ENCODE results near the gene MCRIP2.

MCRIP2 gene

GRCh38 chr16:652454-653305, 11.1 kb downstream of the MCRIP2 start:
- TF ChIP-seq ZFX (IDR thresholded peaks at IDR 0.05; ENCODE audit: borderline replicate concordance) (no peak), CTCF (IDR thresholded peaks at IDR 0.05) (no peak)

GRCh38 chr16:654034-654433, 12.4 kb downstream of the MCRIP2 start:
- H3K27ac ChIP-seq: no peak overlapping the region
- TF ChIP-seq ZFX (IDR thresholded peaks at IDR 0.05; ENCODE audit: borderline replicate concordance): no peak
- no peak for TF ChIP-seq CTCF (IDR thresholded peaks at IDR 0.05)

More at GRCh38 chr16:652454-653305, 11.1 kb downstream of the MCRIP2 start:
- H3K27ac ChIP-seq: no peak overlapping the region

GRCh38 chr16:657487-657886, 15.9 kb downstream of the MCRIP2 start:
- no peak overlapping the region for H3K27ac ChIP-seq
- no peak for TF ChIP-seq ZFX (IDR thresholded peaks at IDR 0.05; ENCODE audit: borderline replicate concordance)
- TF ChIP-seq CTCF (IDR thresholded peaks at IDR 0.05): no peak

GRCh38 chr16:658679-659571, 17.3 kb downstream of the MCRIP2 start:
- no peak for TF ChIP-seq ZFX (IDR thresholded peaks at IDR 0.05; ENCODE audit: borderline replicate concordance)
- 0 out of 2 replicates have a peak, but pooled peaks have one; percentile 16 for TF ChIP-seq CTCF (IDR thresholded peaks at IDR 0.05)
- no peak overlapping the region for H3K27ac ChIP-seq

- TF ChIP-seq CTCF (IDR thresholded peaks at IDR 0.05): no peak
- no peak for TF ChIP-seq ZFX (IDR thresholded peaks at IDR 0.05; ENCODE audit: borderline replicate concordance)
- peak overlapping the region; percentile 65 for H3K27ac ChIP-seq
Measured at GRCh38 chr16:659618-660017, 18.0 kb downstream of the MCRIP2 start.

- peak overlapping the region; percentile 65 for H3K27ac ChIP-seq
- no peak for TF ChIP-seq ZFX (IDR thresholded peaks at IDR 0.05; ENCODE audit: borderline replicate concordance)
- TF ChIP-seq CTCF (IDR thresholded peaks at IDR 0.05): no peak
Measured at GRCh38 chr16:660132-660458, 18.5 kb downstream of the MCRIP2 start.

All from 22Rv1 (cell line).